ENCODE results near the gene SNAP47. TPM values are rescaled to one million over a fixed set of nuclear protein-coding genes. Genes with fewer than 3 reads are reported as not detected.

The SNAP47 gene
- total RNA-seq, 2 experiments from 2014 or later = 30.3 to 31.2 TPM

- H3K27me3 Mint-ChIP-seq = no peaks in the 10 kb centered on the region
- H3K27ac Mint-ChIP-seq = no peak overlapping the region
- DNase-seq = no peak
- H3K4me1 Mint-ChIP-seq = peaks cover 38% of the 10 kb centered on the region
- ATAC-seq = no peak
- H3K9me3 Mint-ChIP-seq (ENCODE audit: low read depth) = no peaks in the 10 kb centered on the region
- H3K36me3 Mint-ChIP-seq (ENCODE audit: low read depth) = peaks cover 33% of the 10 kb centered on the region
- no peak overlapping the region for H3K4me3 Mint-ChIP-seq
- POLR2A ChIA-PET = no interaction called here
- intact Hi-C loops (cut with DNase I, micrococcal nuclease) = no loop called here
- CTCF ChIA-PET = no interaction called here
Observed at GRCh38 chr1:227754958-227755357, 19.7 kb downstream of the SNAP47 start.

- H3K4me1 Mint-ChIP-seq = peaks cover 50% of the 10 kb centered on the region
- H3K9me3 Mint-ChIP-seq (ENCODE audit: low read depth) = no peaks in the 10 kb centered on the region
- intact Hi-C loops (cut with DNase I, micrococcal nuclease) = no loop called here
- H3K36me3 Mint-ChIP-seq (ENCODE audit: low read depth) = peaks cover 40% of the 10 kb centered on the region
- DNase-seq = peak; percentile 49
- H3K27ac Mint-ChIP-seq = peak overlapping the region; percentile 60
- CTCF ChIA-PET = no interaction called here
- H3K4me3 Mint-ChIP-seq = no peak overlapping the region
- ATAC-seq = peak; percentile 48
- POLR2A ChIA-PET = no interaction called here
- H3K27me3 Mint-ChIP-seq = no peaks in the 10 kb centered on the region
Observed at GRCh38 chr1:227756172-227756959, 21.1 kb downstream of the SNAP47 start.

- no peak for ATAC-seq
- H3K9me3 Mint-ChIP-seq (ENCODE audit: low read depth) = no peaks in the 10 kb centered on the region
- no peak for DNase-seq
- H3K4me1 Mint-ChIP-seq = peaks cover 62% of the 10 kb centered on the region
- intact Hi-C loops (cut with DNase I, micrococcal nuclease) = no loop called here
- CTCF ChIA-PET = interaction anchor here (0.6 kb wide), 1 partner anchor 1051 kb away, joined by 3 read pairs; no protein-coding TSS in a partner anchor
- POLR2A ChIA-PET = interaction anchor here (0.7 kb wide), 1 partner anchor 43 kb away, joined by 3 read pairs; no protein-coding TSS in a partner anchor
- no peaks in the 10 kb centered on the region for H3K27me3 Mint-ChIP-seq
- H3K27ac Mint-ChIP-seq = no peak overlapping the region
- H3K36me3 Mint-ChIP-seq (ENCODE audit: low read depth) = peaks cover 40% of the 10 kb centered on the region
- no peak overlapping the region for H3K4me3 Mint-ChIP-seq
Observed at GRCh38 chr1:227757781-227758180, 22.5 kb downstream of the SNAP47 start.

- POLR2A ChIA-PET = no interaction called here
- intact Hi-C loops (cut with DNase I, micrococcal nuclease) = no loop called here
- Mint-ChIP-seq H3K9me3 (ENCODE audit: low read depth) (no peaks in the 10 kb centered on the region), H3K36me3 (ENCODE audit: low read depth) (peaks cover 40% of the 10 kb centered on the region), H3K27ac (peak overlapping the region; percentile 49), H3K4me3 (no peak overlapping the region), H3K4me1 (peaks cover 67% of the 10 kb centered on the region), H3K27me3 (no peaks in the 10 kb centered on the region)
- CTCF ChIA-PET = interaction anchor here (0.6 to 1.2 kb wide), 2 partner anchors 28 to 1052 kb away, joined by 3 read pairs; no protein-coding TSS in a partner anchor
- DNase-seq = peak; percentile 53
- ATAC-seq = peak; percentile 45
Observed at GRCh38 chr1:227758366-227758765, 23.1 kb downstream of the SNAP47 start.

GRCh38 chr1:227759341-227760300 is 24.4 kb downstream of the SNAP47 start:
- Mint-ChIP-seq H3K4me1 (peaks cover 76% of the 10 kb centered on the region), H3K9me3 (ENCODE audit: low read depth) (no peaks in the 10 kb centered on the region), H3K36me3 (ENCODE audit: low read depth) (peaks cover 40% of the 10 kb centered on the region), H3K27ac (peak overlapping the region; percentile 21), H3K27me3 (no peaks in the 10 kb centered on the region), H3K4me3 (no peak overlapping the region)
- POLR2A ChIA-PET = no interaction called here
- ATAC-seq (peak; percentile 57), DNase-seq (peak; percentile 42)
- intact Hi-C loops (cut with DNase I, micrococcal nuclease) = loop anchor here in 1 of 2 experiments (10.0 kb wide), 1 partner anchor 345 kb away; the partner anchor contains the start of genes C1orf35 and MRPL55
- CTCF ChIA-PET = interaction anchor here (0.7 to 2.4 kb wide), 4 partner anchors 29 to 279 kb away, joined by 3 to 10 read pairs (median 4); no protein-coding TSS in a partner anchor

GRCh38 chr1:227760377-227760776 is 25.1 kb downstream of the SNAP47 start:
- H3K27ac Mint-ChIP-seq = peak overlapping the region; percentile 21
- no peak overlapping the region for H3K4me3 Mint-ChIP-seq
- ATAC-seq (no peak), DNase-seq (no peak)
- peaks cover 83% of the 10 kb centered on the region for H3K4me1 Mint-ChIP-seq
- ChIA-PET CTCF (interaction anchor here (0.8 to 2.4 kb wide), 3 partner anchors 154 to 193 kb away, joined by 3 to 10 read pairs (median 3); no protein-coding TSS in a partner anchor), POLR2A (no interaction called here)
- no peaks in the 10 kb centered on the region for H3K27me3 Mint-ChIP-seq
- no peaks in the 10 kb centered on the region for H3K9me3 Mint-ChIP-seq (ENCODE audit: low read depth)
- intact Hi-C loops (cut with DNase I, micrococcal nuclease) = loop anchor here in 1 of 2 experiments (10.0 kb wide), 1 partner anchor 344 kb away; the partner anchor contains the start of genes C1orf35 and MRPL55
- H3K36me3 Mint-ChIP-seq (ENCODE audit: low read depth) = peaks cover 39% of the 10 kb centered on the region

- peaks cover 90% of the 10 kb centered on the region for H3K4me1 Mint-ChIP-seq
- ChIA-PET CTCF (interaction anchor here (0.6 to 2.4 kb wide), 7 partner anchors 8 to 456 kb away, joined by 3 to 10 read pairs (median 4); no protein-coding TSS in a partner anchor), POLR2A (no interaction called here)
- no peak for ATAC-seq
- H3K9me3 Mint-ChIP-seq (ENCODE audit: low read depth) = no peaks in the 10 kb centered on the region
- H3K27ac Mint-ChIP-seq = peak overlapping the region; percentile 8
- DNase-seq = no peak
- intact Hi-C loops (cut with DNase I, micrococcal nuclease) = loop anchor here (1.0 to 10.0 kb wide), 7 partner anchors 26 to 343 kb away; partner anchors contain the start of genes C1orf35 (in 1 of the 2), JMJD4 (in 1 of the 2), MRPL55 (in 1 of the 2) and SNAP47 (in 1 of the 2)
- no peak overlapping the region for H3K4me3 Mint-ChIP-seq
- H3K27me3 Mint-ChIP-seq = no peaks in the 10 kb centered on the region
- peaks cover 34% of the 10 kb centered on the region for H3K36me3 Mint-ChIP-seq (ENCODE audit: low read depth)
Observed at GRCh38 chr1:227761621-227762230, 26.5 kb downstream of the SNAP47 start.

- ATAC-seq (peak; percentile 72), DNase-seq (peak; percentile 93)
- H3K9me3 Mint-ChIP-seq (ENCODE audit: low read depth) = no peaks in the 10 kb centered on the region
- H3K4me3 Mint-ChIP-seq = no peak overlapping the region
- CTCF ChIA-PET = interaction anchor here (0.6 to 2.4 kb wide), 11 partner anchors 9 to 455 kb away, joined by 3 to 10 read pairs (median 4); no protein-coding TSS in a partner anchor
- intact Hi-C loops (cut with DNase I, micrococcal nuclease) = loop anchor here (1.0 to 10.0 kb wide), 7 partner anchors 26 to 342 kb away; partner anchors contain the start of genes C1orf35 (in 1 of the 2), JMJD4 (in 1 of the 2), MRPL55 (in 1 of the 2) and SNAP47 (in 1 of the 2)
- H3K27me3 Mint-ChIP-seq = no peaks in the 10 kb centered on the region
- peak overlapping the region; percentile 8 for H3K27ac Mint-ChIP-seq
- H3K4me1 Mint-ChIP-seq = peaks cover 90% of the 10 kb centered on the region
- H3K36me3 Mint-ChIP-seq (ENCODE audit: low read depth) = peaks cover 38% of the 10 kb centered on the region
- POLR2A ChIA-PET = interaction anchor here (0.6 to 0.7 kb wide), 2 partner anchors 28 to 37 kb away, joined by 4 to 5 read pairs; no protein-coding TSS in a partner anchor
Observed at GRCh38 chr1:227762231-227762911, 27.1 kb downstream of the SNAP47 start.

GRCh38 chr1:227763246-227764018 is 28.2 kb downstream of the SNAP47 start:
- ATAC-seq (no peak), DNase-seq (no peak)
- no peaks in the 10 kb centered on the region for H3K9me3 Mint-ChIP-seq (ENCODE audit: low read depth)
- no peak overlapping the region for H3K4me3 Mint-ChIP-seq
- ChIA-PET CTCF (interaction anchor here (0.7 to 1.6 kb wide), 8 partner anchors 10 to 190 kb away, joined by 3 to 7 read pairs (median 5); partner anchors contain the start of gene WNT9A), POLR2A (no interaction called here)
- H3K27me3 Mint-ChIP-seq = no peaks in the 10 kb centered on the region
- peaks cover 37% of the 10 kb centered on the region for H3K36me3 Mint-ChIP-seq (ENCODE audit: low read depth)
- peaks cover 81% of the 10 kb centered on the region for H3K4me1 Mint-ChIP-seq
- H3K27ac Mint-ChIP-seq = no peak overlapping the region
- intact Hi-C loops (cut with DNase I, micrococcal nuclease) = loop anchor here in 1 of 2 experiments (10.0 kb wide), 1 partner anchor 341 kb away; the partner anchor contains the start of genes C1orf35 and MRPL55

Data from activated CD4-positive, alpha-beta T cell treated with anti-CD3 and anti-CD28 coated beads for 36 hours (primary cell).